Esophagus muscularis mucosa (tissue), 4 donors: ENCODE data around the gene LRRC72. TPM values are rescaled to one million over a fixed set of nuclear protein-coding genes. Genes with fewer than 3 reads are reported as not detected.

ENCODE experiments used
- DNase-seq: peaks from one replicate; pipeline ENCODE4 v3.0.0-alpha.2; 2017; ENCODE audit errors: extremely low spot score
- H3K27ac ChIP-seq, 4 donors: fragments of 200-600 bp; sonication (generic); replicated peaks in 1 of 4; 1 replicate in 3 of 4; 2 replicates in 1 of 4; pipeline ENCODE4 v1.5.1; 2016 to 2019; ENCODE audit warnings: mild to moderate bottlenecking in 1 of 4
- H3K27me3 ChIP-seq, 4 donors: fragments of 200-600 bp; sonication (generic); one replicate each; pipeline versions ENCODE4 v1.5.1 to v1.6.0; 2016 to 2019
- H3K36me3 ChIP-seq, 4 donors: fragments of 200-600 bp; sonication (generic); one replicate each; pipeline ENCODE4 v1.5.1; 2016 to 2019
- H3K4me1 ChIP-seq, 4 donors: fragments of 200-600 bp; sonication (generic); one replicate each; pipeline ENCODE4 v1.5.1; 2016 to 2019
- H3K4me3 ChIP-seq, 4 donors: fragments of 200-600 bp; sonication (generic); 1 replicate in 2 of 4; 2 replicates in 2 of 4; pipeline ENCODE4 v1.5.1; 2016 to 2019; ENCODE audit warnings: mild to moderate bottlenecking in 4 of 4, moderate library complexity in 1 of 4
- H3K9me3 ChIP-seq, 4 donors: fragments of 200-600 bp; sonication (generic); 1 replicate in 3 of 4; 2 replicates in 1 of 4; pipeline ENCODE4 v1.5.1; 2016 to 2019
- CTCF ChIP-seq, 3 experiments: fragments of 200-600 bp in 2 of 3; fragments of 450-650 bp in 1 of 3; sonication (generic) in 2 of 3; IDR thresholded peaks; one replicate each; pipeline ENCODE4 v1.5.1; 2017 to 2019; ENCODE audit warnings: antibody characterized with exemption in 3 of 3, mild to moderate bottlenecking in 2 of 3, moderate library complexity in 1 of 3
- EP300 ChIP-seq: sonication (generic); formaldehyde crosslinking; IDR thresholded peaks from one replicate; pipeline ENCODE4 v1.6.1; 2017; ENCODE audit warnings: antibody characterized with exemption
- POLR2A ChIP-seq: fragments of 450-650 bp; IDR thresholded peaks from one replicate; pipeline ENCODE4 v1.6.1; 2017; ENCODE audit warnings: antibody characterized with exemption, moderate library complexity, mild to moderate bottlenecking, low read depth
- POLR2AphosphoS5 ChIP-seq, 2 donors: sonication (generic); formaldehyde crosslinking; IDR thresholded peaks; one replicate each; pipeline ENCODE4 v1.6.1; 2017; ENCODE audit warnings: antibody characterized with exemption in 2 of 2
- WGBS: methylation state at CpG from one replicate; pipeline ENCODE4 v1.1.5; 2018; 5-methylcytosine and 5-hydroxymethylcytosine counted together
- intact Hi-C: fragments of 100-400 bp; cut with DNase I; formaldehyde crosslinking; loops from one replicate; pipeline ENCODE4 v1.15.1; 2023
- total RNA-seq, 4 donors: library from RNA; depleted of rRNA; stranded (reverse); fragments of >200 nt; gene quantifications; one replicate each; pipeline versions ENCODE4 v1.1.0 to v1.2.1, GENCODE V29; 2016

LRRC72 gene
- not detected for total RNA-seq

GRCh38 chr7:16526742-16527540 lies at the start of gene LRRC72:
Gene LRRC72, plus strand, starts transcription at chr7:16526825. Its CDS starts 128 bp downstream, at chr7:16526953.
- intact Hi-C loops: no loop called here
- WGBS: 95% methylated on average over 26 of the region's 31 CpGs
- no peaks in the 10 kb centered on the region for H3K27me3 ChIP-seq
- no peak within 1 kb of the TSS for H3K27ac ChIP-seq
- H3K4me3 ChIP-seq: no peak within 1 kb of the TSS
- no peaks in the 10 kb centered on the region for H3K36me3 ChIP-seq
- H3K9me3 ChIP-seq: no peaks in the 10 kb centered on the region
- H3K4me1 ChIP-seq: peaks cover 0 to 9% (median 3%) of the 10 kb centered on the region in 4 donors
- TF ChIP-seq CTCF (IDR thresholded peaks at IDR 0.05) (no peak), POLR2AphosphoS5 (IDR thresholded peaks at IDR 0.05) (no peak), POLR2A (no peak), EP300 (no peak)
- DNase-seq: no peak

GRCh38 chr7:16479161-16479560 lies 47.5 kb upstream of the LRRC72 start:
- H3K27me3 ChIP-seq: no peaks in the 10 kb centered on the region
- intact Hi-C loops: no loop called here
- no peak overlapping the region for H3K4me3 ChIP-seq
- WGBS: 72% methylated on average over 4 of the region's 4 CpGs
- TF ChIP-seq POLR2AphosphoS5 (IDR thresholded peaks at IDR 0.05): no peak
- no peak for TF ChIP-seq EP300
- TF ChIP-seq POLR2A: no peak
- no peak for TF ChIP-seq CTCF (IDR thresholded peaks at IDR 0.05)
- H3K4me1 ChIP-seq: no peaks in the 10 kb centered on the region
- no peak for DNase-seq
- H3K36me3 ChIP-seq: no peaks in the 10 kb centered on the region
- H3K27ac ChIP-seq: no peak overlapping the region
- H3K9me3 ChIP-seq: no peaks in the 10 kb centered on the region

GRCh38 chr7:16479591-16479990 lies 47.0 kb upstream of the LRRC72 start:
- no peaks in the 10 kb centered on the region for H3K4me1 ChIP-seq
- H3K36me3 ChIP-seq: no peaks in the 10 kb centered on the region
- no peaks in the 10 kb centered on the region for H3K9me3 ChIP-seq
- no peak for DNase-seq
- no peaks in the 10 kb centered on the region for H3K27me3 ChIP-seq
- H3K4me3 ChIP-seq: no peak overlapping the region
- no peak overlapping the region for H3K27ac ChIP-seq
- TF ChIP-seq EP300 (no peak), POLR2A (no peak), POLR2AphosphoS5 (IDR thresholded peaks at IDR 0.05) (no peak), CTCF (IDR thresholded peaks at IDR 0.05) (no peak)
- WGBS: 67% methylated on average over 7 of the region's 7 CpGs
- intact Hi-C loops: no loop called here

GRCh38 chr7:16484453-16485158 lies 42.0 kb upstream of the LRRC72 start:
- Histone ChIP-seq H3K4me1 (no peaks in the 10 kb centered on the region), H3K9me3 (no peaks in the 10 kb centered on the region), H3K27ac (no peak overlapping the region), H3K4me3 (no peak overlapping the region), H3K27me3 (no peaks in the 10 kb centered on the region), H3K36me3 (no peaks in the 10 kb centered on the region)
- WGBS: 79% methylated on average over 4 of the region's 4 CpGs
- intact Hi-C loops: no loop called here
- no peak for DNase-seq
- TF ChIP-seq POLR2AphosphoS5 (IDR thresholded peaks at IDR 0.05): no peak
- no peak for TF ChIP-seq EP300
- no peak for TF ChIP-seq POLR2A
- TF ChIP-seq CTCF (IDR thresholded peaks at IDR 0.05): no peak
